Fibroblast of skin of left quadriceps (primary cell): ENCODE measurements around the gene POTEB2.
"Not testable (repeated sequence)": the region's sequence is repeated elsewhere in the genome, so short reads cannot be mapped to it uniquely, and the experiment has no call there.

Experiments
- DNase-seq, 2 experiments: peaks; one replicate each; pipeline ENCODE4 v3.0.0-alpha.2; 2013; ENCODE audit warnings: low read depth in 2 of 2

The POTEB2 gene

DNA sequence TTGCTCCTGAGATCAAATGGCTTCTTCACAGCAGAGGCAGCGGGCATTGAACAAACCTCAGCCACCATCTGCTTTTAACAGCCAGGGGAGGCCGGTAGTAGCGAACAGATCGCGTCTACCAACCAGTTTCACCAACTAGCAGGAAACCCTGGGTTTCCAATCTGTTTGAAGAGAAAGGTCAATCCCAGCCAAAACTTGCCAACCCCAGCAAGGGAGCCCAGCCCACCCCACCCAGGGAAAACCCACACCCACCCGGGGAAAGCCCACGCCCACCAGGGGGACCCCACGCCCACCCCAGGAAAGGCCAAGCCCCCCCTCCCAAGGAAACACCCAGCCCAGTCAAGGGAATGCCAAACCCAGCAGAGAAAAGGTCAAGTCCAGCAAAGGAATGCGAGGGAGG lies at the start of gene POTEB2:
TSS of gene POTEB2 (minus strand) at position 101 of the 400 bp plus-strand sequence. CDS start at position 68, 33 bp downstream.
- DNase-seq, result not testable (repeated sequence)

DNA sequence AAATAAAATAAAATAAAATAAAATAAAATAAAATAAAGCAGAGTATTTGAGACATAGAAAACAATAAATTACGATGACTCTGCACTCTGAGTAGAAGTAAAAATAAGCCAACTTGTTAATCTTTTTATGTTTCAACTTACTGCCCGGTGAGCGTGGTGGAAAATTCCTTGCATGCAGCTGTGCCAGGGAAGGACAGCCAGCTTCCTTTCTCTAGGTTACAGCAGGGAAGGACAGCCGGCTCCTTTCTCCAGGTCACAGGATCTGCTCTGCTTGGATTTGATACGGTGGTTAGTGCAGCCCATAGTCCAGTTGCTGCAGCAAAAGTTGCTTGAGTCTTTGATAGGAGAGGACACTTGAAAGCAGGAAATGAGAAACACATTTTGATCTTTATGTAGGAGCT lies 13.8 kb upstream of the POTEB2 start:
- DNase-seq, result not testable (repeated sequence)

DNA sequence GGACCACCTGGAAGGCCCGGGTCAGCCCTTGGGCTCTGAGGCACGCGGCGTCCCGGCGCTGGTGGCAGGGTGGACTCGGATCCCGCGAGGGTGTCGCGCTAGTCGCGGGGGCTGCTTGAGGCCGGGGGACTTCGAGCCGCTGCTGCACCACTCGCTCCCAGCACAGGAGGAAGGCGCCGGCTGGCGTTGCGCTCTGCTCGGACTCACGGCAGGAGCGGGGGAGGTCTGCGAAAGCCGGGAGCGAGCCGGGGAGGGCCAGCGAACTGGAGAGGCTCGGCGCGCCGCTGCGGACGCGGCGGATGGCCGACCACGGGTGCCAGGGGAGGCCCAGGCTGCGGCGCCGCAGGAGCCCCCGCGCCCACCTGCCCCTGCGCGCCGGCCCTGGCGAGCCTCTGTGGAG lies 12.3 kb upstream of the POTEB2 start:
- not testable (repeated sequence) for DNase-seq

DNA sequence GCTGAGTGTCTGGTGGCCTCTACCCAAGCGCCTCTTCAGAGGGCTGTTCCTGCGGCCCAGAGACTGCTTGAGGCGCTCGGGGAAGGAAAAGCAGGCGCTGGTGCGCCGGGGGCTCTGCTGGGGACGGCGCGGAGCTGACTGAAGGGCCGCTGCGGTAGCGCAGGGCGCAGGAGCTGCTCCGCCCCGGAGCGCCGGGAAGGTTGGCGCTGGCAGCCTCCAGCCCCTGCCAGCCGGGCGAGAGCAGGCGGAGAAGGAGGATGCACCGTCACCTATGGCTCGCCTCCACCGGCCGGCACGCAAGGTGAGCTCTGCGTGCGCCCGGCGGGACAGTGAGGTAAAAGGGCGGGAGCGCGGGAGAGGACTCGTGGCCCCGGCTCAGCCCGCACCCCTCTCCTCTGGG lies 11.7 kb upstream of the POTEB2 start:
- DNase-seq, result not testable (repeated sequence)
